ENCODE results near the gene WASL.

DNA sequence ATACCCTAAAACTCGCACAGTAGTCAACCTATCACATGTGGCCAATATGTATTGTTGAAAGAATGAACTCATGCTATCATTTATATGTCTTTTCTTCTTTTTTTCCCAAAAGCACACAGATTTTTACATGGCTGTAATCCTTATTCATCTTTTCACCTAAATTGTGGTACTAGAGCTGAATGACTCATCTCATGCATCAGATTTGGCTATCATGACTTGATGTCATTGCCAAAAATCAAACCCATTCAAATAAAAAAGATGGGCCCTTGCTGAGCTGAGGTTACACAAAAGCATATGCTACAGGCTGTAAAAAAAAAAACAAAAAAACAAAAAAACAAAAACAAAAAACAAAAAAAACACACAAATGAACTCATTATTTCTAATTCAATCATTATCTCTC lies 96.4 kb downstream of the WASL start:
- TF ChIP-seq NR2F6 (IDR thresholded peaks at IDR 0.05) (no peak), NR2F6 (CRISPR knock-in tag; IDR thresholded peaks at IDR 0.05) (no peak), FOSL1 (CRISPR knock-in tag; IDR thresholded peaks at IDR 0.05; ENCODE audit: borderline replicate concordance) (no peak), NR3C1 (CRISPR knock-in tag; IDR thresholded peaks at IDR 0.05) (no peak), PHB2 (IDR thresholded peaks at IDR 0.05; ENCODE audit: partially characterized antibody) (no peak), ZNF530 (CRISPR knock-in tag; IDR thresholded peaks at IDR 0.05; ENCODE audit: low read depth) (no peak), ZSCAN29 (CRISPR knock-in tag; conservative IDR thresholded peaks at IDR 0.05) (no peak), NCOA1 (CRISPR knock-in tag; IDR thresholded peaks at IDR 0.05) (no peak), ZNF335 (CRISPR knock-in tag; IDR thresholded peaks at IDR 0.05) (no peak)
- TF ChIP-seq, protein P1, sequence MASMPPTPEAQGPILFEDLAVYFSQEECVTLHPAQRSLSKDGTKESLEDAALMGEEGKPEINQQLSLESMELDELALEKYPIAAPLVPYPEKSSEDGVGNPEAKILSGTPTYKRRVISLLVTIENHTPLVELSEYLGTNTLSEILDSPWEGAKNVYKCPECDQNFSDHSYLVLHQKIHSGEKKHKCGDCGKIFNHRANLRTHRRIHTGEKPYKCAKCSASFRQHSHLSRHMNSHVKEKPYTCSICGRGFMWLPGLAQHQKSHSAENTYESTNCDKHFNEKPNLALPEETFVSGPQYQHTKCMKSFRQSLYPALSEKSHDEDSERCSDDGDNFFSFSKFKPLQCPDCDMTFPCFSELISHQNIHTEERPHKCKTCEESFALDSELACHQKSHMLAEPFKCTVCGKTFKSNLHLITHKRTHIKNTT (CRISPR knock-in tag; IDR thresholded peaks at IDR 0.05), result no peak
- TF ChIP-seq, protein P2, sequence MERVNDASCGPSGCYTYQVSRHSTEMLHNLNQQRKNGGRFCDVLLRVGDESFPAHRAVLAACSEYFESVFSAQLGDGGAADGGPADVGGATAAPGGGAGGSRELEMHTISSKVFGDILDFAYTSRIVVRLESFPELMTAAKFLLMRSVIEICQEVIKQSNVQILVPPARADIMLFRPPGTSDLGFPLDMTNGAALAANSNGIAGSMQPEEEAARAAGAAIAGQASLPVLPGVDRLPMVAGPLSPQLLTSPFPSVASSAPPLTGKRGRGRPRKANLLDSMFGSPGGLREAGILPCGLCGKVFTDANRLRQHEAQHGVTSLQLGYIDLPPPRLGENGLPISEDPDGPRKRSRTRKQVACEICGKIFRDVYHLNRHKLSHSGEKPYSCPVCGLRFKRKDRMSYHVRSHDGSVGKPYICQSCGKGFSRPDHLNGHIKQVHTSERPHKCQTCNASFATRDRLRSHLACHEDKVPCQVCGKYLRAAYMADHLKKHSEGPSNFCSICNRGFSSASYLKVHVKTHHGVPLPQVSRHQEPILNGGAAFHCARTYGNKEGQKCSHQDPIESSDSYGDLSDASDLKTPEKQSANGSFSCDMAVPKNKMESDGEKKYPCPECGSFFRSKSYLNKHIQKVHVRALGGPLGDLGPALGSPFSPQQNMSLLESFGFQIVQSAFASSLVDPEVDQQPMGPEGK (CRISPR knock-in tag; IDR thresholded peaks at IDR 0.05), result no peak
